IPS-NIHi11 (cell line): ENCODE measurements around the gene FCN2.
A peak's percentile ranks its signal among the peaks of the same experiment; 100 is the strongest.

Experiments used
- DNase-seq: peaks from one replicate; pipeline ENCODE4 v3.0.0; 2012; ENCODE audit warnings: mixed read lengths, low spot score

Gene FCN2

GRCh38 chr9:134880484-134881312, at the start of gene FCN2:
TSS of gene FCN2 (plus strand) at chr9:134880810. CDS start at chr9:134880822, 12 bp downstream.
- DNase-seq, result no peak

- DNase-seq, result no peak
Measured at GRCh38 chr9:134830926-134831720, 49.5 kb upstream of the FCN2 start.

DNA sequence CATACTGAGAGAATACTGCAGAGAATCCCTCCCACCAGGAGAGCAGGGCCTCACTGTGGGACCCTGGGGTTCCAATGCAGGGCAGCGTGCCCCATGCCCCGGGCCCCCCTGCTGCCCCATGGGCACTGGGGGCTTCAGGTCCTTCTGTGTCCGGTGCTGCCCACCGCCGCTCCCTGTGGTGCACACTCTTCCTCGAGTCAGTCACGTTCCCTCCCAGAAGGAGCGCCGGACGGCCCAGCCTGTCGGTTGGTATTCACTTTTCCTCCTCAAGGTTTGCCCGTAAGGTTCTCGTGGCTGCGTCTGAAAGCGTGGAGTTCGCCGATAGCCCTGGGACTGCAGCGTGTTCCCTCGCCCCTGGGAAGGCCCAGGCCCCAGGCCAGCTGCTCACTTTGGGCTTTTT, 48.1 kb upstream of the FCN2 start:
- DNase-seq, result no peak

DNA sequence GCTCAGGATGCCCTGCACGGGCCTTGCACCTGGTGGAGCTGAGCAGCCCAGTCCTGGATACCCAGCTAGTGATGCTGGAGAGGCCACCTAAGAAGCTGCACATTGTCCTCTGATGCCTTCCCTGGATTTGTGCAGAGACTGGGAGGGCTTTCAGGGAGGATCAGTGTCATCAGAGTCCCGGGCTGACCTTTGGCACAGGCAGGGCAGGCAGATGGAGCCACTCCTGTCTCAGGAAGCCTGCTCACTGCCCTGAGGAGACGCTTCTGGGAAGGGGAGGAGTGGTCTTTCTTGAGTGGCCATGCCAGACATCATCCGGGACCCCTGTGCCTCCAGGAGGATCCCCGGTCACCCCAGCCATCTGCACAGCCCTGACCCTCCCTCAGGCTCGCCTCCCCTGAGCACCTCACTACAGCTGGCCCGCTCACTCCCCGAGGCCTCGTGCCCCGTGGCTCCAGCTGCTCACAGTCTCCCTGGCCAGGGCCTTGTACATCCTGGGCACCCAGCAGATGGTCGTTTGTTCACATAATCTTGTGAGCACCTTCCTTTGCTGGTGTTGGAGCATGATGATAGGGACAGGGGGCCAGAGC, 47.2 kb upstream of the FCN2 start:
- no peak for DNase-seq

DNA sequence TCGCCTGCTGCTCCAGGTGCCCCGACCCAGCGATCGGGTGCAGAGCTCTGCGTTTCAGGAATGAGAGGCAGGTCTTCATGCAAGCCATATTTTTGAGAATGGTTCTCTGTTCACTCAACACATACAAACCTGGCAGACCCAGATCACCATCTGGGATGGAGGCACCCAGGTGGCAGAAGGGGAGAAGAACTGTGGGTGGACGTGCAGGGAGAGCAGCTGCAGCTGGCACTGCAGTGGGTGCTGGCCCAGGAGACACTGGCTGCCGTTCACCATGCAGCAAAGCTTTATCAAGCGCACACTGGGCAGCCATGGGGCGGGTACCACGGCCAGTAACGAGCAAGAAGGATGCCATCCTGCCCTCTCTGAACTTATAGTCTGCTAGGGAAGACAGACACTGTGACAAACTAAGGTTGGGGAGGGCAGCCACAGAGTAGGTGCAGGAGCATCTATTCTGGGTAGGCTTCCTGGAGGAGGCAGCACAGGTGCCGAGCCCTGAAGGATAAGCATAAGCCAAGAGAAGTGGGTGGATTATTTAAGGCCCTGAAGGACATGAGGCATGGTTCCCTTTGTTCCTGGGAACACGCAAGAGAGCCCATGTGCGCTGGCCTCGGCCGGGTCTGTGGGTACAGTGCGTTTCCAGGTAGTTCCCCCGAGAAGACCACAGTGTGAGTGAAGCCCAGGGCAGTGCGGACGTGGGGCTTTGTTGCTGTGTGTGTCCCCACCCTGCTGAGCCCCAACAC, 46.2 kb upstream of the FCN2 start:
- DNase-seq, result no peak

DNA sequence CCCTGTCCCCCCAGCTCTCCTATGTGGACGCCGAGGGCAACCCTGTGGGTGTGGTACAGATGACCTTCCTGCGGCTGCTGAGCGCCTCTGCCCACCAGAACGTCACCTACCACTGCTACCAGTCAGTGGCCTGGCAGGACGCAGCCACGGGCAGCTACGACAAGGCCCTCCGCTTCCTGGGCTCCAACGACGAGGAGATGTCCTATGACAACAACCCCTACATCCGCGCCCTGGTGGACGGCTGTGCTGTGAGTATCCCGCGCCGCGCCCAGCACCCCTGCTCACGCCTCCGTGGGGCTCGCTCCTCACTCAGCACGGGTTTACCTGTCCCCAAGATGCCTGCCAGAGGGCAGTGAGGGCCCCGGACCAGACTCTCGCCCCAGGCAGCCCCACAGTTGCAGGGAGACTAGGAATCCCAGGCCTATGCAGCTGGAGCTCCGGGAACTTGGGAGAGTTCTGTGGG, 45.6 kb upstream of the FCN2 start:
- no peak for DNase-seq

- DNase-seq, result no peak
Measured at GRCh38 chr9:134835448-134835847, 45.2 kb upstream of the FCN2 start.

DNA sequence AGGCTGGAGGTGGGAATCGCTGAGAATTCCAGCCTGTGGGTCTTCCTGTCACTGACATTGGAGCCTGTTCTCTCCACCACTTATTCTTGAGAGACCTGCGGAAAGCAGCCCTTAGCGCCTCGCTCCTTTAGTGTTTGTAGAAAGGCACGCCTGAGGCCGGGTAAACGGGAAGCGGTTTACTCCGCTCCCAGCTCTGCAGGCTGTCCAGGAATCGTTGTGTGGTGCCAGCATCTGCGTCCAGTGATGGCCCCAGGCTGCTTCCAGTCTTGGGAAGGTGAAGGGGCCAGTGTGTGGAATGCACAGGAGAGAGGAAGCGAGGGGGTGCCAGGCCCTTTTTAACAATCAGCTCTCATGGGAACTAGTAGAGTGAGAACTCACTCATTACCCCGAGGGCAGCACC, 44.6 kb upstream of the FCN2 start:
- no peak for DNase-seq

DNA sequence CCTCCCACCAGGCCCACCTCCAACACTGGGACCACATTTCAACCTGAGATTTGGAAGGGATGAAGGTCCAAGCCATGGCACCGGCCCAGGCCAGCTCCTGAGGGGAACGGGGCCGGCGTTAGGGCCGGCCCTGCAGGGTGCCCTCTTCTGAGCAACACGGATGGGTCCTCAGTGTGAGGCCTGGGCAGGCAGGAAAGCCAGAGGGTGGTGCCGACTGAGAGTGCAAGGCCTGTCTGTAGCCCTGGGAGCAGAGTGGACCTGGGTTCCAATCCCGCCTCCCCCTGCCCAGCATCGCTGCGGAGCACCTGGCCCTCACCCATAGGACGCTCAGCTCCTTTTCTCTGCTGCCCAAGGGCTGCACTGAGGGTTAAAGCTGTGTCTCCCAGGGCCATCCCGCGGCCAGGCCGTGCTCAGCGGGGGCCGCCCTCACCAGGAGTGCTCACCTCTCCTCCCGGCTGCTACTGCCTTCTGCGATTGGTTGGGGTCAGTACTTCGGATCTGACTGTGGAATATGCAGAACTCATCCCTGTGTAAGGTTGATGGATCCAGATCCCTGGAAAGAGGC, 44.1 kb upstream of the FCN2 start:
- DNase-seq, result no peak

GRCh38 chr9:134837529-134837928, 43.1 kb upstream of the FCN2 start:
- DNase-seq, result no peak

- DNase-seq, result no peak
Measured at GRCh38 chr9:134838651-134839454, 41.8 kb upstream of the FCN2 start.

DNA sequence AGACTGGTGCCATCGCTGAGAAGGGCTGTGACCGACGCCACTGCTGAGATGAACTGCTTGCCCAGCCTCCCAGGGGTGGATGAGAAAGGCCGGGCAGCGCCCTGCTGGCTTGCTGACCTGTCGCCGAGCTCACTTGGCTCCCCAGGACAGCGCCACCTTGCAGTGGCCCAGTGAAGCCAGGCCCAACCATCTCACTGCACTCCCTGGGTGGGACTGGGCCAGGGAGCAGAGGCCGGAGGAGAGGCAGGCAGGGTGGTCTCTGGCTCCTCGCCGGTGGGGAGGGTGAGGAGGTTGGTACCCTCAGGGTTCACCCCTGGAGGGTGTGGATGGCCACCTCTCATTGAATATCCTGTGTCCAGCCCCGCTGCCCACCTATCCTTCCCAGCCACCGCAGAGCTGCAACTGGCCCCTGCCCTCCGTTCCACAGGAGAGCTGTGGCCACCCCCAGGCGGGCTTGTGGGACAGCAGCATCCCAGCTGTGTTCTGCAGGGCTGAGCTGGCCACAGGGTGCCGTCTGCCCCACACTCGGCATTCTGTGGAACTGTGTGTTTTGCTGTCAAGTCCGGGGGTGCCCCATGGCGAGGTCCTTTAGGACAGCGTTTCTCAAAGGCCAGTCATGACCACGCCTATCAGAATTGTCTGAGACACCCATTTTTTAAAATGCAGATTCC, 41.0 kb upstream of the FCN2 start:
- peak; percentile 80 for DNase-seq

DNA sequence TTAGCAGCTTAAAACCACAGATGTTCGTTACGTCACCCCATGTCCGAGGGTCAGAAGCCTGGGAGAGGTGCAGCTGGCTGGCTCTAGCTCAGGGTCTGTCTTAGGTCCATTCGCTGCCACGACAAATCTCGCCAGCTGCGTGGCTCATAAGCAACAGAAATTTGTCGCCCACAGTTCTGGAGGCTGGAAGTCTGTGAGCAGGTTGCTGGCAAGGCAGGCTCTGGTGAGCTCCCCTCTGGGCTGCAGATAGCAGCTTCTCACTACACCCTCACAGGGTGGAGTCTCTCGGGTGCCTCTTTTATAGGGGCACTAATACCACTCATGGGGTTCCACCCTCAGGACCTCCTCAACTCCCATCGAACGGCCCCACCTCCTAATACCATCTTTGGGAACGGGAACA, 40.1 kb upstream of the FCN2 start:
- DNase-seq, result no peak

GRCh38 chr9:134841180-134841904, 39.3 kb upstream of the FCN2 start:
- DNase-seq, result no peak

- DNase-seq, result no peak
Measured at GRCh38 chr9:134842321-134842720, 38.3 kb upstream of the FCN2 start.

GRCh38 chr9:134843740-134844139, 36.9 kb upstream of the FCN2 start:
- no peak for DNase-seq

- DNase-seq, result no peak
Measured at GRCh38 chr9:134844821-134845220, 35.8 kb upstream of the FCN2 start.

DNA sequence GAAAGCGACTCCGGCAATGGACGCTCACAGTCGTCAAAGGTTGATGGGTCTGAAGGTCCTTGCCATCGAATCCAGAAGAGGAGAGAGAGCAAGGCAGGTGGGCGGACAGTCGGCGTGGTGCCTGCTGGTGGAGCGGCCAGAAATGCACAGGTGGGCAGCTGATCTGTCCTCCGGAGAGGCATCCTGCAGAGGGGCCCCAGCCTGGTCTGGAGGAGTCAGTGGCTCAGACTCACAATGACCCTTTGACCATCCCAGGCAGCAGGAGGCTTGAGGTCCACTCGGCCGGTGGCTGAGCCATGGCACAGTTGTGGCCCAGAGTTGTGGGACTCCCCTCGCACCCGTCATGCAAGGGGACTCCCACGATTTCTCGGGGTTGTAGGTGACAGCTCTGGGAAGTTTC, 34.4 kb upstream of the FCN2 start:
- no peak for DNase-seq

GRCh38 chr9:134846699-134847098, 33.9 kb upstream of the FCN2 start:
- no peak for DNase-seq

DNA sequence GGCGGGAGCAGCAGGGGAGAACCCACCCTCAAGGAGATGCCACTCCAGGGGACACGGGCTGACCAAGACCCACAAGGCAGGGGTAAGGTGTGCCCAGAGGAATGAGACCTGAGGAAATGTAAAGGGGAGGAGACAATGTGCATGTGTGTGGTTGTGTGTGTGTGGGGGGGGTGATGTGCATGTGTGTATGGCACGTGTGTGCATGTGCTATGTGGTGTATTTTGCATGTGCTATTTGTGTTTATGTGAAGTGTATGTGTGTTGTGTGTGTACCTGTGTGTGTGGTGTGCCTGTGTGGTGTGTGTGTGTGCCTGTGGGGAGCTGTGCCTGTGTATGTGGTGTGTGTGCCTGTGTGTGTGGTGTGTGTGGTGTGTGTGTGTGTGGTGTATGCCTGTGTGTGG, 33.5 kb upstream of the FCN2 start:
- DNase-seq, result no peak
